GM18907 (cell line): ENCODE data around the gene ACTN4.
"Not testable (repeated sequence)": the region's sequence is repeated elsewhere in the genome, so short reads cannot be mapped to it uniquely, and the experiment has no call there.

Experiments
- ATAC-seq: cut with Tn5 transposase; IDR thresholded peaks from one replicate; pipeline ENCODE4 v1.9.1; 2021; ENCODE audit warnings: mild to moderate bottlenecking, moderate library complexity; ENCODE audit not compliant: unreplicated experiment

Gene ACTN4

DNA sequence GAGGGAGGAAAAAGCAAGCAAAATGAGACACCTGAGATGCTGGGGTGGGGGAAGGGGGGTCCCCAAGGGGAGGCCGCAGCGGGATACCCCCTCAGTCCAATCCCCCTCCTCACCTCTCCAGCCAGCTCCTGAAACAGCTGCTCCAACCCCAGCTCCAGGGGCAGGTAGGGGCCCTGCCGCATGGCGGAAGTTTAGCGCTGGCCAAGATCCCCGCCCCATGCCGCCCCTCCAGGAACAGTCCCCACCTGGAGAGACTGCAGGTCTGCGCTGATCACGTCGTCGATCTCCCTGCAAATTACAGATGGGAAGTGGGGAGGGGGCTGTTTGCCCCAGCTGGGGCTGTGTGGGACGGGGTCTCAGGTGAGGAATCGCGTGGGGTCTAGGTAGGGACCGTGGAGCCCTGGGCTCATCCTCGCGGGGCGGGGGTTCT lies 87.8 kb downstream of the ACTN4 start:
- ATAC-seq = no peak

DNA sequence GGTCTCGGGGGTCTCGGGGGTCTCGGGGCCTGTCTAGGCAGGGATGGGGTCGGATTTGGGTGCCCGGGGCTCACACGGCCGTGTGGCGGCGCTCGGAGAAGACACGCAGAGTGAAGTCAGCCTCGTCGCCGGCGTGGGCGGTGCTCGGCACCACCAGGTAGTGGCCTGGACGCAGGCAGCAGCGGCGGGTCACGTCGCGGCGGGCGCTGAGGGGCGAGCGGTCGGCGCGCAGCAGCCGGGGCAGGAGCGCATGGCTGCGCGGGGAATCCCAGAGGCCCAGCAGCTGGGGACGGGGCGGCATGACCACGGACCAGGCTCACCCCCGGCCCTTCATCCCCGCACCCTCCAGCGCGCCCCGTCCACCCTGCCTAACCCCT lies 88.6 kb downstream of the ACTN4 start:
- ATAC-seq = no peak

DNA sequence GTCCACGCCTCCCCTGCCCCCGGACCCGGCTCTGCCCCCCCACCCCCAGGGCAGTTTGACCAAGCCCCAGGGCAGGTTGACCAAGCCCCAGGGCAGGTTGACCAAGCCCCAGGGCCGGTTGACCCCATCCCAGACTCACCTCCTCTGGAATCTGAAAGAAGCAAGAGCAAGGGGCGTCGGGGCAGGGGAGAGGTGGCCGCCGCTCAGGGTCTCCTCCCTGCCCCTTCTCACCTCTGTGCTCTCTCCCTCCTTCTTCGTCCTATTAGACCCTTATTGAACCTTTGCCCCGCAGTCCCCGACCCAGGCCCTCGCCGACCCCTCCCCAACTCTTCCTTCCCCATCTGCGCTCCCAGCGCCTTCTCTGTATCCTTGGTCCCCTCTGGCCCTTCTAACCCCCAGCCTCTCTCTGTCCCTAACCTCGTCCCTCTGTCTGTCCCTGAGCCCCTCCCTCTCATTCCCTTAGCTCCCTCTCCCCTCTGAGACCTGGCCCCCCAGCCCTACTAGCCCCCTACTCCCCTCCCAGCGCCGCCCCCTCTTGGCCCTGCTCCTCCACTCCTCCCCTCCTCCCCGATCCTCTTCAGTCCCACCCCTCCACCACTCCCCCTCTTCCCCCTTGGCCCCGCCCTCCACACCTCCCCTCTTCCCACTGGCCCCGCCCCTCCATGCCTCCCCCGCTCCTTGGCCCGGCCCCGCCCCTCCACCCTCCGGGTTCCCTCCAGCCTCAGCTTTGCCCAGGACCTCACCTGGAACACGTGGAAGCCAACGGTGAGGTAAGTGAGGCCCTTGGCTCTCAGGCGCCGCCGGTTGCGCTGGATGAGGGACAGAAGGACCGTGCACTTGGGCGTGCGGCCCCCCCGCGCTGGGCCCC lies 89.2 kb downstream of the ACTN4 start:
- no peak for ATAC-seq

DNA sequence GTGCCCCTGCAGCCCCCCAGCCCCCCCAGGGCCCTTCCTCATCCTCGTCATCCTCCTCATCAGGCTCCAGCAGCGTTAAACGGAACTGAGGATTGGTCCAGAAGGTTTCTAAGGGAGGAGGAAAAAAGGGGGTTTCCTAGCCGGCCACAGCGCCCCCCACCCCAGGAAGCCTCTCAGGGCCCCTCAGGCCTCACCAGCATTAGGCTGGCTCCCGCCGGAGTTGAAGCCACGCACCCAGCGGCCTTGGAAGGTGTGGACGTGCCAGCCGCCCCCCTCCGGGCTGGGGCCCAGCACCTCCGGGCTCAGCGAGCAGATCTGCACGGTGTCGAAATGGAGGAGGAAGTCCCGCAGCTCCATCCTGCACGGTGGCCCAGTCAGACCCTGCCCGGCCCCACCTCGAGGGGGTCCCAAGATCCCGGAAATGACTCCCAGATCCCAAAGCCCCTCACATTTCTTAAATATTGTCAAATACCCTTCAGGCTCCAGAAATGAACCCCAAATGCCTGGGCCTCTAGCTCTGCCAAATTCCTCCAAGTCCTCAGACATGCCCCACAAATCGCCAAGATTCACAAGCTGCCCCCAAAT lies 89.9 kb downstream of the ACTN4 start:
- ATAC-seq = no peak

DNA sequence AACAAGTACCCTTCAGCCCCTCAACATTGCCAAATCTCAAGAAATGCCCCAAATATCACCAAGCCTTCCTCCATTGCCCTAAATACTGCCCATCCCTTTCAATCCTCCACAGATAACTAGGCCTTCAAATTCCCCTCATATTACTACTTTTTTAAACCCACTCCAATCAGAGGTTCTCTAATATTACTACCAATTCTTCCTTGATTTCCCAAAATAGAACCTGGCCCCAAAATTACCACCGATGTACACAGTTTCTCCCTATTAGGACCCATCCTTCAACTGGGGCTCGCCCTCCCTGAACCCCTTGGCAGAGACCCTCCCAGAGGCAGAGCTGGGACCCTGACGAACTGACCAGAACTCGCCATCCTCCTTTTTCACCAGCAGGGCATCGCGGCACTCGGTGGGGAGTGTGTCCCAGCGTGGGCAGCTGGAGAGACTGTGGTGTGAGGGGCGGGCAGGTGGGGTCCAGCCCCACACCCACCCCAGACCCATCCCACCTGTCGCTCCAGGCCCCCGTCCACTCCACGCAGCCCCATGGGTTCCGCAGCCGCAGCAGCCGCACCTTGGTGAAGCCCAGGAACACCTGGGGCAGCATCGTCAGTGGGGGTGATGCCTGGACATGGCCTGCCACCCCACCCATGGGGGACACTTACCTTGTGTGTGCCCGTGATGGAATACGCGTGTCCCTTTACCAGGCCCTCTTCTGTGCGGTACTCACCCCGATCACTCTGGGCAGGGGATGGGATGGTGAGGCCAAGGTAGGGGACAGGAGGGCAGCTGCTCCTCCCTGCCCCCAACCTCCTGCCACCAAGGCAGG lies 90.7 kb downstream of the ACTN4 start:
- ATAC-seq = no peak

DNA sequence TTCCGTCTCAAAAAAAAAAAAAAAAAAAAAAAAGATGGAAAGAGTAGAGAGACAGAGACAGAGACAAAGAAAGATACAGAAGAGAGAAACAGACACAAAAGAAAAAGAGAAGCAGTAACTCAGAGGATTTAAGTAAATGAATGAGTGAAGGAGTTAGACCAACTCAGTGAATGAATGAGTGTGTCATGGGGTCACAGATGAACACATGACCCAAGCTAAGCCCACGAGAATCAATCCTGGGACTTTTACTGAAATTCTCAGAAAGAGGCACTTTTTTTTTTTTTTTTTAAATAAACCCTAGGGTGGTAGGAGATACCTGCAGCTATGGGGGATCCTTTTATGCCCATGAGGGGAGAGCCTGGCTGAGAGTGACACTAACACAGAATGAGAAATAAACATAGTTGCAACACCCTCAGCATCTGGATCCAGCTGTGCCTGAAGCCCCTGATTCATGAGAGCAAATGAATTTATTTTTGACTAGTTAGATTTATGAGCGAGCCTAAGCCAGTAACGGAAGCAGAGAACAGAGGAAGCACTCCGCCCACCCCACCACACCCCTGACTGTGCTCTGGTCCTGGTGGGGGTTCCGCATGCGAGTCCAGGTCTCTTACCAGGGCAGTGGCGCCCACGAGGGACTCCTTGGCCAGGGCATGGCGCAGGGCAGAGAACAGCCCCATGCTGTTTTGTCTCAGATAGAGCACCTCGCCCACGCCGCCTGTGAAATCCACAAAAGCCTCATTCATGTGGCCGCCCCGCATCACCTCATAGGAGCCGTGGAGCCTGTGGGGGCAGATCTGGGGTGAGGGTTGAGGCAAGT lies 92.2 kb downstream of the ACTN4 start:
- ATAC-seq = no peak

DNA sequence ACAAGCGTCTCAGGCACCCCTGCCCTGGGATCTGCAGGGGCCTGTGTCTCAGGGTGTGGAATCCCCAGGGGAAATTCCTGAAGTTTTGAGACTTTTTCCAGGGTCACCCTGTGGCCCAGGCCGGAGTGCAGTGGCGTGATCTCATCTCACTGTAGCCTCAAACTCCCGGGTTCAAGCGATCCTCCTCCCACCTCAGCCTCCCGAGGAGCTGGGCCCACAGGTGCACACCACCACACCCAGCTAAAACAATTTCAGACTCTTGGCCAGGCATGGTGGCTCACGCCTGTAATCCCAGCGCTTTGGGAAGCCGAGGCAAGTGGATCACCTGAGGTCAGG lies 92.8 kb downstream of the ACTN4 start:
- no peak for ATAC-seq

DNA sequence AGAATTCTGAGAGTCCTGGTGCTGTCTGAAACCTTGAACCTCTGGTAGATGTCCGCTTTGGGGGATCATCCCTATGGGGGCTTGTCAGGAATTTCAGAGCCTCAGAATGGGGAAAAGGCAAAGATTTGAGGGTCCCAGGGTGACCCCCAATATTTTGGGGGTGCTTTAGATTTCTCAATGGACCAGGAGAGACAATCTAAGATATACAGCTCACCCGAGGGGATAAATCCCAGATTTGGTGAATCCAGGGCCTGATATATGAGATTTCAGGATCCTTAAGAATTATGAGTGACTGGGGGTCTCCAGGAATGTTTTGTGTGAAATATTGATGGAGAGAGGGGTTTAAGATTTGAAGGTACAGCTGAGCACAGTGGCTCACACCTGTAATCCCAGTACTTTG lies 93.5 kb downstream of the ACTN4 start:
- no peak for ATAC-seq

DNA sequence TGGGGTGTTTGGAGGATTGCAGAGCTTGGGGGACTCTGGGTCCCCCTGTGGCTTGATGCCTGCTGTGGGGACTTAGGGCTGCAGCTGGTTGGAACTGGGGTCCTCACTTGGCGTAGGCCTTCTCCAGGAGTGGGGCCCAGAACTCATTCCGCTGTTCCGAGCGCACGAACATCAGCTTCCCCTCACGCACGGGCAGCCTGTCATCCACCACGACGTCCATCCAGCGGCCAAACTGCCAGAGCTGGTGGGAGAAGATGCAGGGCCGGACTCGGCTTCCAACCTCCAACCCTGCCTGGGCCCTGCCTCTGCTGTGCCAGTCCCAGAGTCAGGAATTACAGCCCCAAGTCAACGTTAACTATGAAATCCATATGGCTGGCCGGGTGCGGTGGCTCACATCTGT lies 94.2 kb downstream of the ACTN4 start:
- no peak for ATAC-seq

DNA sequence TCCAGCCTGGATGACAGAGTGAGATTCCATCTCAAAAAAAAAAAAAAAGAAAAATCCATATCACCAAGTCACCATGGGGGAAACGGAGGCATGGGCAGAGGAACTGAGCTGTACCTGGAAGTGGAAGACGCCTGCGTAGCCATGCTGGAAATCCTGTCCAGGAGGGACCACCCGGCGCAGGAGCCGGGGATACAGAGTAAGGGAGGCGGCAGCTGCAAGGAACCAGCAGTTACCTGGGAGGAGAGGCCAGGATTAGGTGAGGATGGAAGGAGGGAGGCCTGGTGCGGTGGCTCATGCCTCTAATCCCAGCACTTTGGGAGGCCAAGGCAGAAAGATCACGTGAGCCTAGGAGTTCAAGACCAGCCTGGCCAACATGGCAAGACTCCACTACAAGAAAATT lies 94.8 kb downstream of the ACTN4 start:
- no peak for ATAC-seq

DNA sequence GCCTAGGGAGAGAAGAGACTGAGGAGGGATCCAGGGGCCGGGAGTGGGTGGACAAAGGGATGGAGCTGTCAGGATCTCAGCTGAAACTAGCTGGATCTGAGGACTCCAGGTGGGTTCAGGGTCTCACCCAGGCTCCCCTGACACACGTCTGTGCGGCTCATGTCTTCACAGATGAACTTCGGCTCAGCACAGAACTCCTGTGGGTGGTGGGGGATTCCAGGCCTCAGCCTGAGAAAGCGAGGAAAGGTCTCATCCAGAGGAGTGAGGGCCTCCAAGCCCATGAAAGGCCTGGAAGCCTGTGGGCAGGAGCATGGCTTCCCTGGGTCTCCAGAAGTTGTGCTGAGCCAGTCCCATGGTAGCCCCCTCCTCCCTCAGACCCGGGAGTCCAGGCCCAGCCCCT lies 95.5 kb downstream of the ACTN4 start:
- ATAC-seq = no peak

DNA sequence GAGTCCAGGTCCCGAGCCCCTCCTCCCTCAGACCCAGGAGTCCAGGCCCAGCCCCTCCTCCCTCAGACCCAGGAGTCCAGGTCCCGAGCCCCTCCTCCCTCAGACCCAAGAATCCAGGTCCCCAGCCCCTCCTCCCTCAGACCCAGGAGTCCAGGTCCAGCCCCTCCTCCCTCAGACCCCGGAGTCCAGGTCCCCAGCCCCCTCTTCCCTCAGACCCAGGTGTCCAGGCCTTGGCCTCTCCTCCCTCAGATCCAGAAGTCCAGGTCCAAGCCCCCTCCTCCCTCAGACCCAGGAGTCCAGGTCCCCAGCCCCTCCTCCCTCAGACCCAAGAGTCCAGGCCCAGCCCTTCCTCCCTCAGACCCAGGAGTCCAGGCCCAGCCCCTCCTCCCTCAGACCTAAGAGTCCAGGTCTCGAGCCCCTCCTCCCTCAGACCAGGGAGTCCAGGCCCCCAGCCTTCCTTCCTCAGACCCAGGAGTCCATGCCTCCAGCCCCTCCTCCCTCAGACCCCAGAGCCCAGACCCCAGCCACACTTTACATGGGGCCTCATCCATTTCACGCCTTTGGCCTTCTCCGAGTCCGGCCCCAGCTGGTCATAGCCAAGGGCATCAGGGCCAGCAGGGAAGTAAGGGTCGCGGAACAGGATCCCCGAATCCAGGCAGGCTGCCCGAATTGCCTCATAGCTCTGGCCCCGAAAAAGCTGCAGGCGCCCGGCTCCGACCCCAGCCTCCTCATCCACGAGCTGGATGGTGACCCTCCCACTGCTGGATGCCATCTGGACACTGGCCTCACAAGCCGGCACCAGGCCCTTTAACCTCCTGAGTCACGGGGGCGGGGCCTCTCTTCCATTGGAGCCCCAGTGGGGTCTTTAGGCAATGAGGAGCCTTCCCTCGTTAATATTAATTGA lies 96.2 kb downstream of the ACTN4 start:
- ATAC-seq = no peak

DNA sequence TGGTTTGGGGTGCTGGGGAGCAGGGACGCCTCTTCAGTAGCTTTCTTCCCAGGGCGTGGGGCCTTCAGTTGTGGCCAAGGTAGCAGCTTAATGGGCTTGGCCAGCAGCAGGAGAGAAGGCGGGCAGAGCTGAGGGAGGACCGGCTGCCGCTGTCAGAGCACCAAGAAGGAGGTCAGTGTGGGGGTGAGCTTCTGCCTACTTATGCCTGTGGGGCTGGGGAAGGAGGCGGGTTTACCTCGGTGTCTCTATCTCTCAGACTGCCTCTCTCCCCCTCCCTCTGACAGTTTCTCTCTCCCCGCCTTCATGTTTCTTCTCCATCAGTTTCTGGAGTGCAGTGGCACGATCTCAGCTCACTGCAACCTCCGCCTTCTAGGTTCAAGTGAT lies 96.8 kb downstream of the ACTN4 start, which contains the start of gene CAPN12:
CAPN12 (minus strand) TSS at position 177 of the 384 bp plus-strand sequence. CDS start 309 bp downstream, outside the sequence.
- no peak for ATAC-seq

DNA sequence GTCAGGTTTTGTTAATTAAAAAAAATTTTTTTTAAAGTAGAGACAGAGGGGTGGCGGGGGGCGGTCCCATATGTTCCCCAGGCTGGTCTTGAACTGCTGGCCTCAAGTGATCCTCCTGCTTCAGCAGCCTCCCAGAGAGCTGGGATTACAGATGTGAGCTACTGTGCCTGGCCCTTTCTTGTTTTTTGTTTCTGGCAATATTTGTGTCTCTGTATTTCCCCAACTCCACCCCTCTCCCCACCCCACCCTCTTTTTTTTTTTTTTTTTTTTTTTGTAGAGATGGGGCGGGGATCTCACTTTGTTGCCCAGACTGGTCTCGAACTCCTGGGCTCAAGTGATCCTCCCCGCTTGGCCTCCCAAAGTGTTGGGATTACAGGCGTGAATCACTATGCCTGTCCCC lies 97.4 kb downstream of the ACTN4 start:
- no peak for ATAC-seq

DNA sequence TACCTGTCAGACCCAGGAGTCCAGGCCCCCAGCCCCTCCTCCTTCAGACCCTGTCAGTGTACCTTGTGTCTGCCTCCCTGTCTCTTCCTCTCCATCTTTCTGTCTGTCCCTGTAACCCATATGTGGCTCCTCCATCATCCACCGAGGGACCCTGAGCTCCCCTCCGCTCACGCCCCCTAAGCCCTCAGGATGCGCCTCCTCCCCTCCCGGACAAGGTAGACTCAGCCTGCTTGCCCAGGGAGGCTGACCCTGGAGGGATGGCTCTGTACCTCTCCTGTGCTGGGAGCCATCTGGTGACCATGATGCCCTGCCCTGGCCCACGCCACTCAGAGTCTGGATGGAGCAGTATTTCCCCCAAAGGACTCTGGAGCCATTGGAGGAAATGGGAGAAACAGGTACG lies 97.9 kb downstream of the ACTN4 start:
- no peak for ATAC-seq

DNA sequence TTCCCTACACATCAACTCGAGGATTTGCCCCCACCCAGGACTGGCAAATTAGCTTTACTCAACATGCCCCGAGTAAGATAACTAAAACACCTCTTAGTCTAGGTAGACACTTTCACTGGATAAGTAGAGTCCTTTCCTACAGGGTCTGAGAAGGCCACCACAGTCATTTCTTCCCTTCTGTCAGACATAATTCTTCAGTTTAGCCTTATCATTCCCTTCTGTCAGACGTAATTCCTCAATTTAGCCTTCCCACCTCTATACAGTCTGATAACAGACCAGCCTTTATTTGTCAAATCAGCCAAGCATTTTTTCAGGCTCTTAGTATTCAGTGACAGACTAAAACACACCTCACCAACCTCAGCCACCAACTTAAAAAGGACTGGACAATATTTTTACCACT lies 106.3 kb downstream of the ACTN4 start:
- ATAC-seq = not testable (repeated sequence)

DNA sequence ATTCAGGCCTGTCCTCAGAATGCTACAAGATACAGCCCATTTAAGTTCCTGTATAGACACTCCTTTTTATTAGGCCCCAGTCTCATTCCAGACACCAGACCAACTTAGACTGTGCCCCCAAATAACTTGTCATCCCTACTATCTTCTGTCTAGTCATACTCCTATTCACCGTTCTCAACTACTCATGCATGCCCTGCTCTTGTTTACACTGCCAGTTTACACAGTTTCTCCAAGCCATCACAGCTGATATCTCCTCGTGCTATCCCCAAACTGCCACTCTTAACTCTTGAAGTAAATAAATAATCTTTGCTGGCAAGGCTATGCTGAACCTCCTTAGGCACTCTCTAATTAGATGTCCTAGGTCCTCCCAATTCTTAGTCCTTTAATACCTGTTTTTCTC lies 106.7 kb downstream of the ACTN4 start:
- not testable (repeated sequence) for ATAC-seq

DNA sequence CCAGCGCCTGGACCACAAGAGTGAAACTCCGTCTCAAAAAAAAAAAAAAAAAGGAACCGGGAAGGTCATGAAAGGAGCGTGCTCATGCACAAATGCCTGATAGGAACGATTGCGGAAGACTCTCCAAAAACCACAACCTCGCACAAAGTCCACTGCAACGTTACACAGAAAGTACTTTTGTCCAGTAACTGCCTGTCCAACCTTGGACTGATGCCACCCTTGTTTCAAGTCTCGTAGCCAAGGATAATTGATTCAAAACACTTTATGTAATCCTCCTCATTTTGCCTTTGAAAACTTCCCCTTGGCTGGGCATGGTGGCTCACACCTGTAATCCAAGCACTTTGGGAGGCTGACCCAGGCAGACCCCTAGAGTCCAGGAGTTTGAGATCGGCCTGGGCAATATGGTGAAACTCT lies 112.1 kb downstream of the ACTN4 start:
- ATAC-seq = no peak

DNA sequence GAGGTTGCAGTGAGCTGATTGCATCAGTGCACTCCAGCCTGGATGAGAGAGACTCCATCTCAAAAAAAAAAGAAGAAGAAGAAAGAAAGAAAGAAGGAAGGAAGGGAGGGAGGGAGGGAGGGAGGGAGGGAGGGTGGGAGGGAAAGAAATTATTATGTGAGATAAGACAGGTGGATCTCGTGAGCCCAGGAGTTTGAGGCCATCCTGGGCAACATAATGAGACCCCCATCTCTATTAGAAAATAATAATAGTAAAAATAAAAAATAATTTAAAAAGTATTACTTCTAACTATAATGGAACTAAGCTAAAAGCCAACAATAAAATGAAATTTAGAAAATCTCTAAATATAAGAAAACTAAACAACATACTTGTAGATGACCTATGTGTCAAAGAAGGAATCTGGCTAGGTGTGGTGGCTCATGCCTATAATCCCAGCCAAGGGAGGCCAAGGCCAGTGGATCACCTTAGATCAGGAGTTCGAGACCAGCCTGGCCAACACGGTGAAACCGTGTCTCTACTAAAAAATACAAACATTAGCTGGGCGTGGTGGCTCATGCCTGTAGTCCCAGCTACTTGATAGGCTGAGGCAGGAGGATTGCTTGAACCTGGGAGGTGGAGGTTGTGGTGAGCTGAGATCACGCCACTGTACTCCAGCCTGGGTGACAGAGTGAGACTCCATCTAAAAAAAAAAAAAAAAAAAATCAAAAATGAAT lies 113.5 kb downstream of the ACTN4 start:
- ATAC-seq = not testable (repeated sequence)
